Testis (tissue), 3 donors: ENCODE data around the gene TEX14. TPM values are rescaled to one million over a fixed set of nuclear protein-coding genes. Genes with fewer than 3 reads are reported as not detected.
A peak's percentile ranks its signal among the peaks of the same experiment; 100 is the strongest.

Experiments used
- DNase-seq: peaks from one replicate; pipeline ENCODE4 v3.0.0-alpha.2; 2019
- H3K27ac ChIP-seq, 2 donors: fragments of 200-600 bp; sonication (generic); one replicate each; pipeline ENCODE4 v1.5.1; 2019
- H3K27me3 ChIP-seq: fragments of 200-600 bp; sonication (generic); one replicate; pipeline ENCODE4 v1.5.1; 2019
- H3K36me3 ChIP-seq: fragments of 200-600 bp; sonication (generic); one replicate; pipeline ENCODE4 v1.5.1; 2017; ENCODE audit warnings: low read depth; ENCODE audit errors: missing control alignments
- H3K4me1 ChIP-seq: fragments of 200-600 bp; sonication (generic); one replicate; pipeline ENCODE4 v1.5.1; 2019
- H3K4me3 ChIP-seq, 2 donors: fragments of 200-600 bp; sonication (generic); one replicate each; pipeline ENCODE4 v1.5.1; 2017 to 2019
- H3K9me3 ChIP-seq: fragments of 200-600 bp; sonication (generic); one replicate; pipeline ENCODE4 v1.5.1; 2017
- POLR2A ChIP-seq: fragments of 450-650 bp; IDR thresholded peaks from one replicate; pipeline ENCODE4 v1.6.1; 2017; ENCODE audit warnings: antibody characterized with exemption, mild to moderate bottlenecking, moderate library complexity
- WGBS, 2 donors: methylation state at CpG; one replicate each; pipeline ENCODE4 v1.1.5; 2018; 5-methylcytosine and 5-hydroxymethylcytosine counted together
- intact Hi-C: fragments of 100-400 bp; cut with DNase I; formaldehyde crosslinking; loops from one replicate; pipeline ENCODE4 v1.15.1; 2023; ENCODE audit warnings: low total_unique reads
- polyA plus RNA-seq: library from polyadenylated mRNA; stranded (reverse); fragments of 350-450 nt; fragmentation: Illumina TruSeq; extraction: RNeasy Lipid Tissue Mini Kit (QIAGEN cat#74804); gene quantifications from one replicate; pipeline ENCODE4 v1.2.3, GENCODE V29; 2014; ENCODE audit warnings: low read depth, low replicate concordance; ENCODE audit not compliant: insufficient read depth
- total RNA-seq, 2 donors: library from RNA; depleted of rRNA; stranded (reverse); fragments of >200 nt; gene quantifications; one replicate each; pipeline ENCODE4 v1.2.3, GENCODE V29; 2016
- TF ChIP-seq, protein P1 (sequence below), 3 experiments: fragments of 450-650 bp in 2 of 3; fragments of 200-600 bp in 1 of 3; sonication (generic) in 1 of 3; IDR thresholded peaks; one replicate each; pipeline ENCODE4 v1.5.1; 2016 to 2019; ENCODE audit warnings: antibody characterized with exemption in 3 of 3, mild to moderate bottlenecking in 2 of 3, moderate library complexity in 1 of 3

TEX14 gene
- total and polyA plus RNA-seq, 3 donors from 2014 or later: 27.7 to 96.5 (median 37.2) TPM

DNA sequence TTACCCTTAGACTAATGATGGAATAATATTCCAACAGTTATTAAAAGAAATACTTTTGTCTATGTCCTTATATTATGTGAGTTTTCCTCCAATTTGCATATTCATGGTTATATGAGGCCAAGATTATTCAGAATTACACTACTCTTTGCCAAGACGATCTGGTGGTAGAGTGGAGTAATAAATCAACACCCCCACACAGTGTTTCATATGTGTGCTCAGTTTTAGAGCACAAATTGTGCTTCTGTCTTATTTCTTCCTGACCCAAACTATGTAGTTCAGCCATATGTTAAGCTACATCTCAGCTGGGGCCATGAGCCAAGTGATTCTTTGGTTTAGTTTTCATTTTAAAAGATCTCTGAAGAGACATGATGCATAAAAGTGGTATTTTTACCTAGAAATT lies 37.0 kb upstream of the TEX14 start:
- Histone ChIP-seq H3K4me1 (no peaks in the 10 kb centered on the region), H3K4me3 (no peak overlapping the region), H3K9me3 (no peaks in the 10 kb centered on the region), H3K36me3 (no peaks in the 10 kb centered on the region), H3K27ac (no peak overlapping the region), H3K27me3 (no peaks in the 10 kb centered on the region)
- intact Hi-C loops: no loop called here
- no peak for DNase-seq
- TF ChIP-seq, protein P1, sequence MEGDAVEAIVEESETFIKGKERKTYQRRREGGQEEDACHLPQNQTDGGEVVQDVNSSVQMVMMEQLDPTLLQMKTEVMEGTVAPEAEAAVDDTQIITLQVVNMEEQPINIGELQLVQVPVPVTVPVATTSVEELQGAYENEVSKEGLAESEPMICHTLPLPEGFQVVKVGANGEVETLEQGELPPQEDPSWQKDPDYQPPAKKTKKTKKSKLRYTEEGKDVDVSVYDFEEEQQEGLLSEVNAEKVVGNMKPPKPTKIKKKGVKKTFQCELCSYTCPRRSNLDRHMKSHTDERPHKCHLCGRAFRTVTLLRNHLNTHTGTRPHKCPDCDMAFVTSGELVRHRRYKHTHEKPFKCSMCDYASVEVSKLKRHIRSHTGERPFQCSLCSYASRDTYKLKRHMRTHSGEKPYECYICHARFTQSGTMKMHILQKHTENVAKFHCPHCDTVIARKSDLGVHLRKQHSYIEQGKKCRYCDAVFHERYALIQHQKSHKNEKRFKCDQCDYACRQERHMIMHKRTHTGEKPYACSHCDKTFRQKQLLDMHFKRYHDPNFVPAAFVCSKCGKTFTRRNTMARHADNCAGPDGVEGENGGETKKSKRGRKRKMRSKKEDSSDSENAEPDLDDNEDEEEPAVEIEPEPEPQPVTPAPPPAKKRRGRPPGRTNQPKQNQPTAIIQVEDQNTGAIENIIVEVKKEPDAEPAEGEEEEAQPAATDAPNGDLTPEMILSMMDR (IDR thresholded peaks at IDR 0.05): no peak
- TF ChIP-seq POLR2A: no peak
- WGBS, 2 donors: 30 to 35% methylated on average over 1 of the region's 1 CpG

DNA sequence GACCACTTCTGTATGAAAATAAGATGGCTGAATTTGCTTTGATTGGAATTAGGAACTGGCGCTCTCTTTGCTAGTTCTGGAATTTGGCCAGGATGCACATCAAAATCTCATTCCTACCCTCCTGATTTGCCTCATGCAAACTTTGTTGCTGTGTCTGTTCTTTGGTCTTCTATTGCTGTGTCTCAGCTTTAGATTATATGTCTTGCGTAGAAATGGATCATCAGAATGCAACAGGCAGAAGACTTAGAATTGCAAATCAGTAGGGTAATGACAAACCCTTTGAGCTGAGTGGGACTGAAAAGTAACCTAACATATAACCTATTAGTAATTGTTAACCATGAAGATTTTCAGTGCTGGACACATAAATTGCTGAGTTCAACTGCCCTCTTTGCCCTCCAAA lies 30.9 kb upstream of the TEX14 start:
- Histone ChIP-seq H3K4me3 (no peak overlapping the region), H3K27me3 (no peaks in the 10 kb centered on the region), H3K36me3 (no peaks in the 10 kb centered on the region), H3K27ac (no peak overlapping the region), H3K4me1 (no peaks in the 10 kb centered on the region), H3K9me3 (no peaks in the 10 kb centered on the region)
- WGBS, 2 donors: 97 to 98% methylated on average over 2 of the region's 2 CpGs
- DNase-seq: no peak
- TF ChIP-seq, protein P1 (IDR thresholded peaks at IDR 0.05): no peak
- TF ChIP-seq POLR2A: no peak
- intact Hi-C loops: no loop called here

DNA sequence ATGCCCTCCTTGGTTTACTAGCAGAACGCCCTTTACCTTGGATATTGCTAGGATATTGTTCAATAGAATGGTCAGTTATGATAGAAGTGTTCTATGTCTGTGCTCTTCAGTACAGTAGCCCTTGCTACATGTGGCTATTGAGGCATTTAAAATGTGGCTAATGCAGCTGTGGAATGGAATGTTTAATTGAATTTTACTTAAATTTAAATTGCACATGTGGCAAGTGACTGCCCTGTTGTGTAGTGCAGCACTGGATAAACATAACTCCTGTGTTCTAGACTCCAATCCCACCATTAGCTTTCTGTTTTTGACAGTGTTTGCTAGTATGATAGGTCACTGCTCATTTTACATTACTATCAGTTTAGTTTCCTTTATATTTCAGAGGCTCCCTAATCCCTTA lies 30.4 kb upstream of the TEX14 start:
- intact Hi-C loops: no loop called here
- Histone ChIP-seq H3K36me3 (no peaks in the 10 kb centered on the region), H3K4me3 (no peak overlapping the region), H3K27me3 (no peaks in the 10 kb centered on the region), H3K9me3 (no peaks in the 10 kb centered on the region), H3K27ac (no peak overlapping the region), H3K4me1 (no peaks in the 10 kb centered on the region)
- DNase-seq: no peak
- 83 to 90% methylated on average over 1 of the region's 1 CpG for WGBS, 2 donors
- TF ChIP-seq POLR2A: no peak
- TF ChIP-seq, protein P1 (IDR thresholded peaks at IDR 0.05): no peak

DNA sequence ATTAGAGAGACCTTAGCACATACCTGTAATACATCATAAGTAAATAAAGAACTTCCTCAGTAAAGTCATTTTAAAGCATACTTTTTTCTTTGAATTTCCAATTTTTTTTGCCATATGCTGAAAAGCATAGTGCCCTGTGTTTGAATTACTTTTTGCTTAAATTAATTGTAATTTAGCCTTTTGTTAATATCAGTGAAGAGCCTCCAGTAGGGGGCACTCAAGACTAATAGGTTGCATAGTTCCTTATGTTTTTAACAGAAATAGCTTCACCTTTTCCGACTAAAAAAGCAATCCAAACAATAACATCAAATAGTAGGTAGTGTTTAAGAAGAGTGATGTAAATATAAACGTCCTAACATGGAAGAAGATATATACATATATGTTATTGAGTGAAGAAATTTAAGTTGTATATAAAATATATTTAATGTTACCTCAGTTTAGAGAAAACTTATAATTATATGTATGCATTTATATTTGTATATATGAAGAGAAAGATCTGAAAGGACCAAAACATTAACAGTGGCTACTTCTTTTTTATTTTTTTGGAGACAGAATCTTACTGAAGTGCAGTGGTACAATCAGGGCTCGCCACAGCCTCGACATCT lies 19.2 kb upstream of the TEX14 start:
- no peaks in the 10 kb centered on the region for H3K4me1 ChIP-seq
- H3K27ac ChIP-seq: no peak overlapping the region
- H3K27me3 ChIP-seq: no peaks in the 10 kb centered on the region
- no peaks in the 10 kb centered on the region for H3K9me3 ChIP-seq
- no peaks in the 10 kb centered on the region for H3K36me3 ChIP-seq
- 58 to 65% methylated on average over 4 of the region's 4 CpGs for WGBS, 2 donors
- H3K4me3 ChIP-seq: no peak overlapping the region
- DNase-seq: peak; percentile 78
- intact Hi-C loops: no loop called here
- no peak for TF ChIP-seq POLR2A
- TF ChIP-seq, protein P1 (IDR thresholded peaks at IDR 0.05): peak; percentile 37 to 77 (median 44)
